Keratinocyte (primary cell): ENCODE data around the gene CFAP206.

ENCODE experiments used
- EZH2 ChIP-seq: IDR thresholded peaks from one replicate; pipeline ENCODE4 v1.6.1; 2012; ENCODE audit warnings: inconsistent platforms, mild to moderate bottlenecking, low read length, moderate library complexity
- TF ChIP-seq, protein P1 (sequence below), 3 experiments: IDR thresholded peaks in 1 of 3; conservative IDR thresholded peaks in 1 of 3; optimal IDR thresholded peaks in 1 of 3; 2 replicates in 2 of 3; 3 replicates in 1 of 3; pipeline versions ENCODE3 to v1.5.1; 2011; ENCODE audit warnings: low read length in 3 of 3, mild to moderate bottlenecking in 3 of 3, moderate library complexity in 2 of 3, control low read depth in 1 of 3, inconsistent platforms in 1 of 3; ENCODE audit not compliant: insufficient read depth in 2 of 3; ENCODE audit errors: extremely low read depth in 1 of 3

DNA sequence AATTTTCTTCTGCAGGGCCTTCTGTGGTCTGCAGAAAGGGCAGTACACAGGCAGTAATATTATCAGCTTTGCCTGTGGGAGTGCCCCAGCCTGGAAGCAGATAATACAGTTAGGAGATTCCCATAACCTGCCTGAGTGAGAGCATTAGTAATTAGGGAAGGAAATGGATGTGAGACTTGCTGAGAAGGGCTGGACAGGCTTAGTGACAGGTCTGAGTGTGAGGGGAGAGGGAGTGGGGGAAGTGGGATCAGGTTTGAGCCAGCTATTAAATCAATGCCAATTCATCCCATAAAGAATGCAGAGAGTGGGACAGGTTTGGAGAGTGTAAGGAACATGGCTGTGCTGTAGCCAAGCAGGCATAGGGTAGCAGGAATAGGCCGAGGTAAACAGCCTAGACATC lies 10.1 kb upstream of the CFAP206 start:
- TF ChIP-seq, protein P1, sequence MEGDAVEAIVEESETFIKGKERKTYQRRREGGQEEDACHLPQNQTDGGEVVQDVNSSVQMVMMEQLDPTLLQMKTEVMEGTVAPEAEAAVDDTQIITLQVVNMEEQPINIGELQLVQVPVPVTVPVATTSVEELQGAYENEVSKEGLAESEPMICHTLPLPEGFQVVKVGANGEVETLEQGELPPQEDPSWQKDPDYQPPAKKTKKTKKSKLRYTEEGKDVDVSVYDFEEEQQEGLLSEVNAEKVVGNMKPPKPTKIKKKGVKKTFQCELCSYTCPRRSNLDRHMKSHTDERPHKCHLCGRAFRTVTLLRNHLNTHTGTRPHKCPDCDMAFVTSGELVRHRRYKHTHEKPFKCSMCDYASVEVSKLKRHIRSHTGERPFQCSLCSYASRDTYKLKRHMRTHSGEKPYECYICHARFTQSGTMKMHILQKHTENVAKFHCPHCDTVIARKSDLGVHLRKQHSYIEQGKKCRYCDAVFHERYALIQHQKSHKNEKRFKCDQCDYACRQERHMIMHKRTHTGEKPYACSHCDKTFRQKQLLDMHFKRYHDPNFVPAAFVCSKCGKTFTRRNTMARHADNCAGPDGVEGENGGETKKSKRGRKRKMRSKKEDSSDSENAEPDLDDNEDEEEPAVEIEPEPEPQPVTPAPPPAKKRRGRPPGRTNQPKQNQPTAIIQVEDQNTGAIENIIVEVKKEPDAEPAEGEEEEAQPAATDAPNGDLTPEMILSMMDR (optimal IDR thresholded peaks at IDR 0.05 in 1 of 3, IDR thresholded peaks at IDR 0.05 in 1 of 3, conservative IDR thresholded peaks at IDR 0.05 in 1 of 3; ENCODE audit: extremely low read depth in 1 of 3, insufficient read depth in 2 of 3, low read length in 3 of 3) = no peak
- no peak for TF ChIP-seq EZH2
